HG03039 (cell line): ENCODE results near the gene CLCN2.
A peak's percentile ranks its signal among the peaks of the same experiment; 100 is the strongest.

Experiments
- ATAC-seq: cut with Tn5 transposase; IDR thresholded peaks from one replicate; pipeline ENCODE4 v1.9.1; 2021; ENCODE audit warnings: mild to moderate bottlenecking, moderate library complexity; ENCODE audit not compliant: unreplicated experiment

The CLCN2 gene

DNA sequence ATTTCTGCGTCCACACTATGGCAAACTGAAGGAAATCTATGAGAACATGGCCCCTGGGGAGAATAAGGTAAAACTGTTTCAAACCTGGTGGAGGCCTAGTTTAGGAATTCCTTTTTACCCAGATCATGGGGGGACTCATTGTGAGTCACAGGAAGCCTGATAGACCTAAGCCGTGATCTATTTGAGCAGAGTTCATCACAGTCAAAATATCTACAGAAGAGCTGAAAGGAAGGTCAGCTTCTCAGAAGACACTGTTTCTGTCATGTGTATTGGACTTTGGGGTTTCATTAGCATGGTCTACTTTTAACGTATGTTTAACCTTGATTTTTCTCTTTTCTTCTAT lies 61.1 kb downstream of the CLCN2 start:
- no peak for ATAC-seq

DNA sequence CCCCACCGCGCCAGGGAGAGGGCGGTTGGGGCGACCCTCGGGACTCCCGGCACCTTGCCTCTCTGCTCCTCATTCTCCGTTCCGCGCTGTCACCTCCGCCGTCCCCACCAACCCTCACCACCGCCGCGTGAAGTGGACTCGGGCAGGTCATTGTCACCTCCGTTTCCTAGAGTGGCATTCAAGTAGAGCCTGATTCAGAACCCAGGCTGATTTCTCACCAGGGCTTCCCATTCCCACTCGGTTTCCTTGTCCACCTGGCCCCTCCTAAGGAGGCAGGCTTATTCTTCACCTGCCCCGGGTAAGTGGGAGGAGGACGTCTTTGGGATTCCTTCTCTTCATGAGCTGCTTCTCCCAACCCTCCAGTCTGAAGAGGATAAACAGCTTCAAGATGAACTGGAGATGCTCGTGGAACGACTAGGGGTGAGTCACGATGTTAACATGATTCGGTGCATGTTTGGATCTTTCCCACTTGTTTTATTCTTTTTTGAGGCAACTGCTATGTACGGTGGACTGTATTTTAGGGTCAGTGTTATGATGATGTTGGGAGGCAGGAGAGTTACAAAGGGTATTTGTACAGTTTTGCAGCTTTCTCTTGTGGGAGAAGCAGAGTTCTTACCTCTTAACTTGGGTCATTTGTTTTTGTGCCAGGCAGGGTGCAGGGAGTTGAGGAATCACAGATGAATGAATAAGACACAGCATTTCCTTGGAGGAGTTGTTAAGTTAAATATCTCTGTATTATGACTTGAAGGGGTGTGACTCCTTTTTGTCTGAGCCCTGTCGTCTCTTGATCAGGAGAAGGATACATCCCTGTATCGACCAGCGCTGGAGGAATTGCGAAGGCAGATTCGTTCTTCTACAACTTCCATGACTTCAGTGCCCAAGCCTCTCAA lies 61.7 kb downstream of the CLCN2 start:
- no peak for ATAC-seq

DNA sequence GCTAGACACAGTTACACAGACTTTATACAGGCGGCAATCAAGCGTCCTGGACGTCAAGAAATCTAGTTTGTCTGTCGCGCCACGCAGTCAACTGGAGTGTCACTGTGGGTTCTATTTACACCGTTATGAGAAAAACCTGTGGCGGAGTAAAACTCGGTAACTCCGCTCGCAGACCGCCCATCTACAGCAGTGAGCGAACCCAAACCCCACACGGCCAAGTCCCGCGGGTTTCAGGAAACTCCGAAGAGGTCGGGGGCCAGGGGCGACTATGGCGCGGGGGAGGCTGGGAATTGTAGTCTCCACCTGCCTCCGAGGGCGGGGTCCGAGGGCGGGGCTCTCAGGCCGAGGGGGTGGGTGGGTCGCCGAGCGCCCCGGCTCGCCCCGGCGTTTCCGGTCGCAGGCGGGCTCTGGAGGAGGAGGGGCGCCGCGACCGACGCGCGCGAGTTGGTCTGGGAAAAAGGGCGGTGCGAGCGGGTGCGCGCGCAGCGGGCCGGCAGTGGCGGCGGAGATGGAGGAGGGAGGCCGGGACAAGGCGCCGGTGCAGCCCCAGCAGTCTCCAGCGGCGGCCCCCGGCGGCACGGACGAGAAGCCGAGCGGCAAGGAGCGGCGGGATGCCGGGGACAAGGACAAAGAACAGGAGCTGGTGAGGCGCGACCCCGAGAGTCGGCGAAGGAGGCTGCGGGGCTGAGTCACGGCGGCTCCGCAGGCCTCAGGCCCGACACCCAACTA lies 62.5 kb downstream of the CLCN2 start, which contains the start of gene PSMD2:
PSMD2 (plus strand) TSS at position 483 of the 729 bp plus-strand sequence; CDS start at position 509, 26 bp downstream.
- peak; percentile 91 for ATAC-seq

DNA sequence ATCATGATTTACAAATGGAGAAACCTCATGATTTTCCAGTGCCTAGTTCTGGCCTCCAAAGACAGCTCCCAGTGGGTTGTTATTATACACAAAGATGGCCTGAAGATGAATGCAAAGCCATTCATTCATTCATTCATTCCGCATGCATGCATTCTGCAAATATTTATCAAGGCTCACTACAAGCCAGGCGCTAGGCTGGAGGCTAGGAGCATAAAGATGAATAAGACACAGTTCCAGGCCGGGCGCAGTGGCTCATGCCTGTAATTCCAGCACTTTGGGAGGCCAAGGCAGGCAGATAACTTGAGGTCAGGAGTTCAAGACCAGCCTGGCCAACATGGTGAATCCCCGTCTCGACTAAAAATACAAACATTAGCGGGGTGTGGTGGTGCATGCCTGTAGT lies 64.8 kb downstream of the CLCN2 start:
- no peak for ATAC-seq
